ENCODE measurements around the gene CYP2C9. TPM values are rescaled to one million over a fixed set of nuclear protein-coding genes. Genes with fewer than 3 reads are reported as not detected.
"Not testable (repeated sequence)": the region's sequence is repeated elsewhere in the genome, so short reads cannot be mapped to it uniquely, and the experiment has no call there.

CYP2C9 gene
- total RNA-seq, 3 donors from 2014 or later (not counting 1 experiment from before 2014, with no cell fraction given) = not detected

GRCh38 chr10:94902080-94902479, 36.4 kb upstream of the CYP2C9 start:
- H3K9me3 Mint-ChIP-seq = peaks cover 5 to 6% of the 10 kb centered on the region in 2 donors

GRCh38 chr10:94902570-94902969, 35.9 kb upstream of the CYP2C9 start:
- no peak overlapping the region for H3K4me3 Mint-ChIP-seq
- no peaks in the 10 kb centered on the region for H3K36me3 ChIP-seq (ENCODE audit: control insufficient read depth, insufficient read depth, low read length)
- H3K27ac Mint-ChIP-seq = no peak overlapping the region
- TF ChIP-seq, protein P1, sequence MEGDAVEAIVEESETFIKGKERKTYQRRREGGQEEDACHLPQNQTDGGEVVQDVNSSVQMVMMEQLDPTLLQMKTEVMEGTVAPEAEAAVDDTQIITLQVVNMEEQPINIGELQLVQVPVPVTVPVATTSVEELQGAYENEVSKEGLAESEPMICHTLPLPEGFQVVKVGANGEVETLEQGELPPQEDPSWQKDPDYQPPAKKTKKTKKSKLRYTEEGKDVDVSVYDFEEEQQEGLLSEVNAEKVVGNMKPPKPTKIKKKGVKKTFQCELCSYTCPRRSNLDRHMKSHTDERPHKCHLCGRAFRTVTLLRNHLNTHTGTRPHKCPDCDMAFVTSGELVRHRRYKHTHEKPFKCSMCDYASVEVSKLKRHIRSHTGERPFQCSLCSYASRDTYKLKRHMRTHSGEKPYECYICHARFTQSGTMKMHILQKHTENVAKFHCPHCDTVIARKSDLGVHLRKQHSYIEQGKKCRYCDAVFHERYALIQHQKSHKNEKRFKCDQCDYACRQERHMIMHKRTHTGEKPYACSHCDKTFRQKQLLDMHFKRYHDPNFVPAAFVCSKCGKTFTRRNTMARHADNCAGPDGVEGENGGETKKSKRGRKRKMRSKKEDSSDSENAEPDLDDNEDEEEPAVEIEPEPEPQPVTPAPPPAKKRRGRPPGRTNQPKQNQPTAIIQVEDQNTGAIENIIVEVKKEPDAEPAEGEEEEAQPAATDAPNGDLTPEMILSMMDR (IDR thresholded peaks at IDR 0.05) = no peak
- H3K9me3 ChIP-seq (ENCODE audit: control insufficient read depth, insufficient read depth, low read length) = no peaks in the 10 kb centered on the region
- WGBS (ENCODE audit: insufficient coverage) = no CpG with 5 or more reads among the region's 1 CpG
- no peak for DNase-seq
- no peaks in the 10 kb centered on the region for H3K27me3 Mint-ChIP-seq (ENCODE audit: low read depth in 2 of 2)
- H3K27me3 ChIP-seq (ENCODE audit: control insufficient read depth, insufficient read depth, low read length) = no peaks in the 10 kb centered on the region
- intact Hi-C loops (cut with micrococcal nuclease) = no loop called here
- no peak overlapping the region for H3K4me3 ChIP-seq (ENCODE audit: low read length)
- no peaks in the 10 kb centered on the region for H3K4me1 Mint-ChIP-seq
- peaks cover 3 to 4% of the 10 kb centered on the region in 2 donors for H3K9me3 Mint-ChIP-seq
- no peak for ATAC-seq
- no peaks in the 10 kb centered on the region for H3K4me1 ChIP-seq (ENCODE audit: control insufficient read depth, insufficient read depth, low read length)
- no peak overlapping the region for H3K27ac ChIP-seq (ENCODE audit: low read length)
- H3K36me3 Mint-ChIP-seq = no peaks in the 10 kb centered on the region

More at GRCh38 chr10:94902080-94902479, 36.4 kb upstream of the CYP2C9 start:
- Mint-ChIP-seq H3K4me1 (no peaks in the 10 kb centered on the region), H3K27ac (no peak overlapping the region), H3K36me3 (no peaks in the 10 kb centered on the region), H3K27me3 (ENCODE audit: low read depth in 2 of 2) (no peaks in the 10 kb centered on the region), H3K4me3 (no peak overlapping the region)
- 92% methylated on average over 1 of the region's 1 CpG for WGBS (ENCODE audit: insufficient coverage)
- DNase-seq = no peak
- TF ChIP-seq, protein P1 (IDR thresholded peaks at IDR 0.05) = no peak
- Histone ChIP-seq H3K27ac (ENCODE audit: low read length) (no peak overlapping the region), H3K4me3 (ENCODE audit: low read length) (no peak overlapping the region), H3K4me1 (ENCODE audit: control insufficient read depth, insufficient read depth, low read length) (no peaks in the 10 kb centered on the region), H3K27me3 (ENCODE audit: control insufficient read depth, insufficient read depth, low read length) (no peaks in the 10 kb centered on the region), H3K36me3 (ENCODE audit: control insufficient read depth, insufficient read depth, low read length) (no peaks in the 10 kb centered on the region), H3K9me3 (ENCODE audit: control insufficient read depth, insufficient read depth, low read length) (no peaks in the 10 kb centered on the region)
- intact Hi-C loops (cut with micrococcal nuclease) = no loop called here
- no peak for ATAC-seq

DNA sequence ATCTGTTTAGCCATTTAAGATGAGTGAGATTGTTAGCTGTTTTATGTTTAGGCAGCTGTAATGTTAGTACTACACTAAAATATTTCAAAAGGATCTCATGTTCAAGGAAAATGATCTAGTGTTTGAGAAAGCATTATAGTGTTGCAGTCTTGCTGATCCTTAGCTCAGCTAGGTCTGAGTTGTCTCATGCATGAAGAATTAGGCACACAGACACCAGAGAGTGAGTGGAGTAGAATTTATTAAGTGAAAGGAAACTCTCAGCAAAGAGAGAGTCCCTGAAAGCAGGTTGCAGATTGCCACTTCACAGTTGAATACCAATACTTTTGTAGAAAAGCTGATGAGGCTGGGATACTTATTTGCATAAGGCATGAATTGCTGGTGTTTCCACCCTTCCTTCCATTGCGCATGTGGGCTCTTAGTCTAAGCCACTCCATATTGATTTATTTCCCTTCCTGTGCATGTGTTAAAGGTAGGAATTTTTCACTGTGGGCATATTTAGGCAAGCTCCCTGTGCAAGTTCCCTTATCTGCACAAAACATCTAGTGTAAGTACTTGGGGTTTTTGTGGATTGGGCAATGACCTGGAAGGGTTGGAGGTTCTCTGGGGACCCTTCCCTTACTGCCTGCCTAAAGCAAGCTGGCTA, 33.8 kb upstream of the CYP2C9 start:
- H3K27me3 Mint-ChIP-seq (ENCODE audit: low read depth in 2 of 2); H3K9me3 ChIP-seq (ENCODE audit: control insufficient read depth, insufficient read depth, low read length); H3K4me1 ChIP-seq (ENCODE audit: control insufficient read depth, insufficient read depth, low read length); H3K27me3 ChIP-seq (ENCODE audit: control insufficient read depth, insufficient read depth, low read length); H3K27ac ChIP-seq (ENCODE audit: low read length); H3K36me3 Mint-ChIP-seq; H3K27ac Mint-ChIP-seq; intact Hi-C loops (cut with micrococcal nuclease); H3K4me3 Mint-ChIP-seq; H3K4me3 ChIP-seq (ENCODE audit: low read length); H3K4me1 Mint-ChIP-seq; DNase-seq; H3K9me3 Mint-ChIP-seq; H3K36me3 ChIP-seq (ENCODE audit: control insufficient read depth, insufficient read depth, low read length); ATAC-seq: not testable (repeated sequence)
- WGBS (ENCODE audit: insufficient coverage) = no CpG with 5 or more reads among the region's 1 CpG

- H3K9me3 Mint-ChIP-seq = peaks cover 8 to 13% of the 10 kb centered on the region in 2 donors
- no peaks in the 10 kb centered on the region for H3K27me3 Mint-ChIP-seq (ENCODE audit: low read depth in 2 of 2)
- intact Hi-C loops (cut with micrococcal nuclease) = no loop called here
- no peak overlapping the region for H3K4me3 ChIP-seq (ENCODE audit: low read length)
- no peaks in the 10 kb centered on the region for H3K36me3 ChIP-seq (ENCODE audit: control insufficient read depth, insufficient read depth, low read length)
- H3K27ac Mint-ChIP-seq = no peak overlapping the region
- no peak for ATAC-seq
- no peak overlapping the region for H3K27ac ChIP-seq (ENCODE audit: low read length)
- no peak overlapping the region for H3K4me3 Mint-ChIP-seq
- H3K4me1 Mint-ChIP-seq = no peaks in the 10 kb centered on the region
- H3K36me3 Mint-ChIP-seq = no peaks in the 10 kb centered on the region
- no peak for DNase-seq
- H3K4me1 ChIP-seq (ENCODE audit: control insufficient read depth, insufficient read depth, low read length) = no peaks in the 10 kb centered on the region
- no peaks in the 10 kb centered on the region for H3K9me3 ChIP-seq (ENCODE audit: control insufficient read depth, insufficient read depth, low read length)
- H3K27me3 ChIP-seq (ENCODE audit: control insufficient read depth, insufficient read depth, low read length) = no peaks in the 10 kb centered on the region
- TF ChIP-seq, protein P1 (IDR thresholded peaks at IDR 0.05) = no peak
Observed at GRCh38 chr10:94916423-94916822, 22.0 kb upstream of the CYP2C9 start.
